Endothelial cell of umbilical vein (primary cell): ENCODE measurements around the gene TMEM213. TPM values are rescaled to one million over a fixed set of nuclear protein-coding genes. Genes with fewer than 3 reads are reported as not detected.

Source experiments
- BruUV-seq: library from RNA; stranded (reverse); fragments of 400-500 nt; replicated peaks from 2 replicates; lab custom pipeline; 2021; lab: Mats Ljungman, UMichigan
- CTCF ChIA-PET: fragments of 300-600, 350-600 bp; sonication (Branson Sonifier 250); formaldehyde crosslinking; loops from one replicate; lab custom pipeline; 2021; ENCODE audit warnings: antibody characterized with exemption, inconsistent platforms; lab: Charles Lee
- POLR2A ChIA-PET: fragments of 300-600, 350-600 bp; sonication (Branson Sonifier 250); formaldehyde crosslinking; loops from one replicate; lab custom pipeline; 2021; ENCODE audit warnings: antibody characterized with exemption, inconsistent platforms; lab: Charles Lee
- DNase-seq: peaks from one replicate; pipeline ENCODE4 v3.0.0-alpha.2; 2011; ENCODE audit warnings: low read depth, low spot score
- FAIRE-seq: peaks from 2 replicates; lab custom pipeline; 2011; peaks lifted over from hg19 to GRCh38; lab: Jason Lieb, UNC
- H2AFZ ChIP-seq: 2 replicates; pipeline ENCODE4 v1.6.0; 2012; ENCODE audit warnings: low read depth, low read length, control low read depth, inconsistent platforms
- H3K27ac ChIP-seq: 2 replicates; pipeline ENCODE4 v1.5.1; 2011; ENCODE audit warnings: low read depth, mild to moderate bottlenecking, control low read depth, low read length, moderate library complexity; ENCODE audit not compliant: insufficient read depth
- H3K27me3 ChIP-seq, 2 experiments: 2 replicates each; pipeline versions ENCODE4 v1.6.0 to v1.6.1; 2011; ENCODE audit warnings: low read length in 2 of 2, mixed read lengths in 1 of 2; ENCODE audit not compliant: control insufficient read depth in 2 of 2, insufficient read depth in 2 of 2
- H3K36me3 ChIP-seq, 2 experiments: 2 replicates in 1 of 2; 3 replicates in 1 of 2; pipeline ENCODE4 v1.5.1; 2011; ENCODE audit warnings: low read length in 2 of 2, mild to moderate bottlenecking in 1 of 2, moderate library complexity in 1 of 2; ENCODE audit not compliant: control insufficient read depth in 2 of 2, insufficient read depth in 2 of 2; ENCODE audit errors: extremely low read depth in 1 of 2
- H3K4me1 ChIP-seq: 3 replicates; pipeline ENCODE4 v1.5.1; 2011; ENCODE audit warnings: mild to moderate bottlenecking, low read length; ENCODE audit not compliant: control insufficient read depth, insufficient read depth; ENCODE audit errors: extremely low read depth
- H3K4me2 ChIP-seq: 2 replicates; pipeline ENCODE4 v1.6.1; 2011; ENCODE audit warnings: low read length, control low read depth, mixed read lengths; ENCODE audit not compliant: insufficient read depth
- H3K4me3 ChIP-seq, 3 experiments: fragments of 200-600 bp in 1 of 3; sonication (generic), shearing (Covaris generic) in 1 of 3; replicated peaks in 1 of 3; 2 replicates each; pipeline ENCODE4 v1.5.1; 2011 to 2016; ENCODE audit warnings: control low read depth in 3 of 3, low read length in 3 of 3, mild to moderate bottlenecking in 2 of 3, inconsistent platforms in 1 of 3, low read depth in 1 of 3, moderate library complexity in 1 of 3; ENCODE audit not compliant: insufficient read depth in 1 of 3
- H3K79me2 ChIP-seq: 2 replicates; pipeline ENCODE4 v1.6.0; 2012; ENCODE audit warnings: low read length, inconsistent platforms; ENCODE audit not compliant: control insufficient read depth, insufficient read depth
- H3K9ac ChIP-seq: replicated peaks from 2 replicates; pipeline ENCODE3; 2011; ENCODE audit warnings: low read length, control low read depth; ENCODE audit not compliant: insufficient read depth; ENCODE audit errors: extremely low read depth
- H3K9me1 ChIP-seq: replicated peaks from 3 replicates; pipeline ENCODE4 v1.6.0; 2011; ENCODE audit warnings: mild to moderate bottlenecking, low read length; ENCODE audit not compliant: control insufficient read depth, insufficient read depth; ENCODE audit errors: extremely low read depth
- H3K9me3 ChIP-seq: replicated peaks from 2 replicates; pipeline ENCODE4 v1.5.1; 2012; ENCODE audit warnings: low read length, inconsistent platforms; ENCODE audit not compliant: control insufficient read depth, insufficient read depth
- H4K20me1 ChIP-seq: replicated peaks from 2 replicates; pipeline ENCODE3; 2011; ENCODE audit warnings: mild to moderate bottlenecking, low read length; ENCODE audit not compliant: control insufficient read depth, insufficient read depth; ENCODE audit errors: extremely low read depth
- EZH2 ChIP-seq: IDR thresholded peaks from 2 replicates; pipeline ENCODE4 v1.6.1; 2012; ENCODE audit warnings: borderline replicate concordance, low read depth, mild to moderate bottlenecking, moderate library complexity, low read length, inconsistent platforms; ENCODE audit not compliant: severe bottlenecking
- FOS ChIP-seq: IDR thresholded peaks from 2 replicates; pipeline ENCODE4 v1.6.1; 2011; ENCODE audit warnings: mild to moderate bottlenecking, low read length, moderate library complexity, borderline replicate concordance; ENCODE audit not compliant: insufficient read depth
- GATA2 ChIP-seq: IDR thresholded peaks from 2 replicates; pipeline ENCODE4 v1.7.0; 2011; ENCODE audit warnings: low read depth, mild to moderate bottlenecking, moderate library complexity, mixed read lengths, low read length; ENCODE audit not compliant: insufficient read length, insufficient read depth
- JUN ChIP-seq: IDR thresholded peaks from 2 replicates; pipeline ENCODE4 v1.6.1; 2011; ENCODE audit warnings: borderline replicate concordance, low read depth; ENCODE audit not compliant: insufficient read length, insufficient read depth
- MYC ChIP-seq: IDR thresholded peaks from one replicate; pipeline ENCODE4 v1.6.1; 2011; ENCODE audit warnings: mild to moderate bottlenecking, low read depth, low read length
- POLR2A ChIP-seq: IDR thresholded peaks from 2 replicates; pipeline ENCODE4 v1.6.1; 2012; ENCODE audit warnings: low read depth, mild to moderate bottlenecking, control low read depth, low read length
- POLR2AphosphoS5 ChIP-seq: IDR thresholded peaks from 2 replicates; pipeline ENCODE4 v1.6.1; 2012; ENCODE audit warnings: low read depth, mild to moderate bottlenecking, control low read depth, low read length, moderate library complexity; ENCODE audit not compliant: insufficient read depth
- dilution Hi-C: fragments of 300-500 bp; cut with MboI; formaldehyde crosslinking; loops from one replicate; pipeline ENCODE4 v1.15.0; 2019; ENCODE audit warnings: low sequenced_read_pairs; ENCODE audit not compliant: extremely low pct_ligation_motif_present
- intact Hi-C: fragments of 100-400 bp; cut with micrococcal nuclease; formaldehyde crosslinking; loops from one replicate; pipeline ENCODE4 v1.10.0; 2022
- polyA plus RNA-seq, 4 experiments: library from polyadenylated mRNA; depleted of rRNA in 3 of 4; stranded (reverse) in 3 of 4; unstranded in 1 of 4; fragments of >200 nt; gene quantifications; 2 replicates each; pipeline versions ENCODE4 v1.2.1 to v1.2.3, GENCODE V29; 2011 to 2012; ENCODE audit warnings: missing spikeins in 1 of 4
- small RNA-seq: library from RNA; depleted of rRNA; stranded (forward); fragments of <200 nt; gene quantifications from one replicate; pipeline ENCODE3, GENCODE V24; 2012; ENCODE audit warnings: low replicate concordance, low read depth; ENCODE audit not compliant: insufficient read depth, insufficient read length
- total RNA-seq: library from RNA; stranded (reverse); gene quantifications from 2 replicates; pipeline ENCODE4 v1.2.3, GENCODE V29; 2021
- TF ChIP-seq, protein P1 (sequence below): IDR thresholded peaks from 2 replicates; pipeline ENCODE4 v1.6.1; 2011; ENCODE audit not compliant: insufficient read depth, insufficient read length
- TF ChIP-seq, protein P2 (sequence below), 2 donors: IDR thresholded peaks; 1 replicate in 1 of 2; 2 replicates in 1 of 2; pipeline ENCODE4 v1.5.1; 2011; ENCODE audit warnings: low read length in 2 of 2, mild to moderate bottlenecking in 2 of 2, moderate library complexity in 2 of 2, control low read depth in 1 of 2, inconsistent platforms in 1 of 2, low read depth in 1 of 2; ENCODE audit not compliant: insufficient read depth in 1 of 2; ENCODE audit errors: extremely low read depth in 1 of 2

Gene TMEM213
- total and polyA plus RNA-seq, 2 donors (not counting 3 experiments of a cell fraction or from before 2014, with no cell fraction given), result not detected

DNA sequence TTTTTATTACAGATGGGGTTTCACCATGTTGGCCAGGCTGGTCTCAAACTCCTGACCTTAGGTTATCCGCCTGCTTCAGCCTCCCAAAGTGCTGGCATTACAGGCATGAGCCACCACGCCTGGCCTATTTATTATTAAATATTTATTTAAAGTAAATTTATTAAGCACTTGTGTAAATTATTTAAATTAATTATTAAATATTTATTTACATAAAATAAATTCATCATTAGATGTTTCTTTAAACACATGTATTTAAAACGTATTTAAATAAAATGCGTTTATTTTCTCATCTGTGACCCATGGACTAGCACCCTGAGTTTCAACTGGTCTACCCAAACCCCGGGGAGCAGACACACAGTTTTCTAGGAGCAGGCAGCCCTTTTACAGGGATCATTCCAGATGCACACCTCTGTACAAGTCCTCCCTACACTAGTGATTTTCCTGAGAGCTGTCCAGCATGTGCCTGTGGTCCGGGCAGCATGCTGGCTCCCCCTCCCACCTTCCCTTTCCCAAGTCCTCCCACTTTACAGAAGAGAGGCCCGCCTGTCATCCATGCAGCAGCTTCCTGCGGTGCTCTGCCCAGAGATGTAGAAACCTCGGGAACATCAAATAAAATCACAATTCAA lies 89.4 kb downstream of the TMEM213 start:
- DNase-seq (no peak), FAIRE-seq (no peak)
- Histone ChIP-seq H4K20me1 (no peaks in the 10 kb centered on the region), H3K36me3 (no peaks in the 10 kb centered on the region), H3K4me1 (no peaks in the 10 kb centered on the region), H3K27me3 (no peaks in the 10 kb centered on the region), H3K79me2 (no peaks in the 10 kb centered on the region), H3K9me3 (no peaks in the 10 kb centered on the region), H3K4me2 (no peak overlapping the region), H3K27ac (no peak overlapping the region), H3K9me1 (no peaks in the 10 kb centered on the region), H2AFZ (no peak overlapping the region), H3K4me3 (no peak overlapping the region), H3K9ac (no peak overlapping the region)
- ChIA-PET POLR2A (interaction anchor here (0.7 kb wide), 1 partner anchor 188 kb away, joined by 3 read pairs; no protein-coding TSS in a partner anchor), CTCF (interaction anchor here (0.6 to 2.8 kb wide), 73 partner anchors 7 to 1755 kb away, joined by 3 to 117 read pairs (median 5); partner anchors contain the start of genes KIAA1549 and ZC3HAV1L)
- BruUV-seq, result no TSS peak
- dilution Hi-C loops (no loop called here), intact Hi-C loops (loop anchor here (5.0 kb wide), 2 partner anchors 150 to 345 kb away; partner anchors contain the start of genes UBN2 and ZC3HAV1L)
- TF ChIP-seq POLR2A (no peak), GATA2 (no peak), POLR2AphosphoS5 (no peak), EZH2 (no peak), JUN (no peak), FOS (no peak), MYC (no peak)
- TF ChIP-seq, protein P1, sequence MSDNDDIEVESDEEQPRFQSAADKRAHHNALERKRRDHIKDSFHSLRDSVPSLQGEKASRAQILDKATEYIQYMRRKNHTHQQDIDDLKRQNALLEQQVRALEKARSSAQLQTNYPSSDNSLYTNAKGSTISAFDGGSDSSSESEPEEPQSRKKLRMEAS, result no peak
- TF ChIP-seq, protein P2, sequence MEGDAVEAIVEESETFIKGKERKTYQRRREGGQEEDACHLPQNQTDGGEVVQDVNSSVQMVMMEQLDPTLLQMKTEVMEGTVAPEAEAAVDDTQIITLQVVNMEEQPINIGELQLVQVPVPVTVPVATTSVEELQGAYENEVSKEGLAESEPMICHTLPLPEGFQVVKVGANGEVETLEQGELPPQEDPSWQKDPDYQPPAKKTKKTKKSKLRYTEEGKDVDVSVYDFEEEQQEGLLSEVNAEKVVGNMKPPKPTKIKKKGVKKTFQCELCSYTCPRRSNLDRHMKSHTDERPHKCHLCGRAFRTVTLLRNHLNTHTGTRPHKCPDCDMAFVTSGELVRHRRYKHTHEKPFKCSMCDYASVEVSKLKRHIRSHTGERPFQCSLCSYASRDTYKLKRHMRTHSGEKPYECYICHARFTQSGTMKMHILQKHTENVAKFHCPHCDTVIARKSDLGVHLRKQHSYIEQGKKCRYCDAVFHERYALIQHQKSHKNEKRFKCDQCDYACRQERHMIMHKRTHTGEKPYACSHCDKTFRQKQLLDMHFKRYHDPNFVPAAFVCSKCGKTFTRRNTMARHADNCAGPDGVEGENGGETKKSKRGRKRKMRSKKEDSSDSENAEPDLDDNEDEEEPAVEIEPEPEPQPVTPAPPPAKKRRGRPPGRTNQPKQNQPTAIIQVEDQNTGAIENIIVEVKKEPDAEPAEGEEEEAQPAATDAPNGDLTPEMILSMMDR (IDR thresholded peaks at IDR 0.05; ENCODE audit: extremely low read depth in 1 of 2, insufficient read depth in 1 of 2, low read depth in 1 of 2, low read length in 2 of 2), result no peak

Small RNA genes within 50 kb of the gene (small RNA-seq; reads per million reads assigned to genes)
- gene RNU6-1272P, result not detected

Other genes with a start within 250 kb of the TMEM213 start
- not detected in 2 replicates for gene SVOPL, start 96.6 kb upstream of the TMEM213 start, total RNA-seq
- not detected in 2 replicates for gene SVOPL, start 96.6 kb upstream of the TMEM213 start, polyA plus RNA-seq
- gene ATP6V0A4, start 202 bp downstream of the TMEM213 start, total RNA-seq, result 0.24 TPM in 1 of 2 replicates, not detected in the other
- gene ATP6V0A4, start 202 bp downstream of the TMEM213 start, polyA plus RNA-seq, result 0.06 and 0.07 TPM in 2 replicates
- 10.9 and 12.4 TPM in 2 replicates for gene KIAA1549, start 183.4 kb downstream of the TMEM213 start, total RNA-seq
- gene KIAA1549, start 183.4 kb downstream of the TMEM213 start, polyA plus RNA-seq, result 3.9 and 4.6 TPM in 2 replicates
- gene ZC3HAV1L, start 238.0 kb downstream of the TMEM213 start, total RNA-seq, result 23.8 and 25.7 TPM in 2 replicates
- 15.9 TPM in 2 replicates for gene ZC3HAV1L, start 238.0 kb downstream of the TMEM213 start, polyA plus RNA-seq